Spleen (tissue), 11 donors: ENCODE results near the gene MYH14. TPM values are rescaled to one million over a fixed set of nuclear protein-coding genes. Genes with fewer than 3 reads are reported as not detected.

Source experiments
- DNase-seq: peaks from one replicate; pipeline ENCODE4 v3.0.0-alpha.2; 2020
- H3K27ac ChIP-seq, 8 donors: fragments of 200-600 bp; sonication (generic) in 7 of 8; 1 replicate in 4 of 8; 2 replicates in 4 of 8; pipeline versions ENCODE4 v1.5.0 to v1.8.0; 2016 to 2021; ENCODE audit warnings: inconsistent platforms in 4 of 8, mild to moderate bottlenecking in 4 of 8, moderate library complexity in 1 of 8
- H3K27me3 ChIP-seq, 7 donors: fragments of 200-600 bp; sonication (generic) in 6 of 7; replicated peaks in 1 of 7; 1 replicate in 4 of 7; 2 replicates in 3 of 7; pipeline versions ENCODE4 v1.5.0 to v1.8.0; 2016 to 2021; ENCODE audit warnings: inconsistent platforms in 3 of 7, mild to moderate bottlenecking in 1 of 7
- H3K36me3 ChIP-seq, 6 donors: fragments of 200-600 bp; sonication (generic) in 5 of 6; 1 replicate in 4 of 6; 2 replicates in 2 of 6; pipeline versions ENCODE4 v1.5.0 to v1.8.0; 2016 to 2021; ENCODE audit warnings: inconsistent platforms in 2 of 6
- H3K4me1 ChIP-seq, 6 donors: fragments of 200-600 bp; sonication (generic) in 5 of 6; 1 replicate in 3 of 6; 2 replicates in 3 of 6; pipeline versions ENCODE4 v1.5.0 to v1.8.0; 2016 to 2021; ENCODE audit warnings: inconsistent platforms in 3 of 6
- H3K4me3 ChIP-seq, 8 donors: fragments of 200-600 bp; sonication (generic) in 7 of 8; 1 replicate in 4 of 8; 2 replicates in 4 of 8; pipeline versions ENCODE4 v1.5.0 to v1.8.0; 2016 to 2021; ENCODE audit warnings: inconsistent platforms in 4 of 8, mild to moderate bottlenecking in 4 of 8, moderate library complexity in 2 of 8
- H3K9me3 ChIP-seq, 8 donors: fragments of 200-600 bp; sonication (generic) in 7 of 8; 1 replicate in 4 of 8; 2 replicates in 4 of 8; pipeline versions ENCODE4 v1.5.0 to v1.8.0; 2016 to 2021; ENCODE audit warnings: inconsistent platforms in 4 of 8
- POLR2A ChIP-seq, 3 donors: fragments of 450-650 bp; IDR thresholded peaks; one replicate each; pipeline ENCODE4 v1.5.1; 2017; ENCODE audit warnings: antibody characterized with exemption in 3 of 3, mild to moderate bottlenecking in 1 of 3
- POLR2AphosphoS5 ChIP-seq, 3 donors: sonication (generic); formaldehyde crosslinking; IDR thresholded peaks; one replicate each; pipeline ENCODE4 v1.5.1; 2017; ENCODE audit warnings: antibody characterized with exemption in 3 of 3
- WGBS, 5 donors: extraction: QIAGEN DNeasy Blood & Tissue Kit in 3 of 5; methylation state at CpG; one replicate each; pipeline versions ENCODE4 v1.1.5 to v1.1.7; 2013 to 2018; 5-methylcytosine and 5-hydroxymethylcytosine counted together
- intact Hi-C: fragments of 100-400 bp; cut with DNase I; formaldehyde crosslinking; loops from one replicate; pipeline ENCODE4 v1.15.0; 2023; ENCODE audit warnings: low total_unique reads
- polyA plus RNA-seq, 3 donors: library from polyadenylated mRNA; stranded (reverse); fragments of 200-250 nt; gene quantifications; one replicate each; pipeline ENCODE4 v1.2.1, GENCODE V29; 2013
- total RNA-seq, 7 donors: library from RNA; depleted of rRNA in 3 of 7; stranded (reverse); fragments of >200 nt in 3 of 7; fragmentation: NEBNext Ultra II Directional in 4 of 7; extraction: Animal tissue kit (Norgen Biotek cat#: 25700) in 4 of 7; gene quantifications; one replicate each; pipeline versions ENCODE4 v1.1.0 to v1.2.1, GENCODE V29; 2016 to 2021
- TF ChIP-seq, protein P1 (sequence below), 11 experiments: fragments of 200-600 bp in 7 of 11; fragments of 450-650 bp in 4 of 11; sonication (generic) in 4 of 11; IDR thresholded peaks in 8 of 11; conservative IDR thresholded peaks in 3 of 11; 1 replicate in 7 of 11; 2 replicates in 4 of 11; pipeline versions ENCODE4 v1.4.0 to v1.8.0; 2016 to 2021; ENCODE audit warnings: antibody characterized with exemption in 11 of 11, inconsistent platforms in 4 of 11, mild to moderate bottlenecking in 1 of 11
- donor health status: healthy with polysubstance abuse.
- donor health status: DM: no; HTN: no; CAD: no; lungs with moderate emphysema.
- donor health status: DM: no; HTN: no; CAD: no.
- donor health status: Bipolar disorder and iron deficiency.
- donor health status: healthy.
- donor health status: DM: no; HTN: no; CAD: no.
- donor health status: DM: yes; HTN: yes; CAD: no.

MYH14 gene
- total and polyA plus RNA-seq, 10 donors: 0.04 to 1.5 (median 0.28) TPM; not detected in 1

DNA sequence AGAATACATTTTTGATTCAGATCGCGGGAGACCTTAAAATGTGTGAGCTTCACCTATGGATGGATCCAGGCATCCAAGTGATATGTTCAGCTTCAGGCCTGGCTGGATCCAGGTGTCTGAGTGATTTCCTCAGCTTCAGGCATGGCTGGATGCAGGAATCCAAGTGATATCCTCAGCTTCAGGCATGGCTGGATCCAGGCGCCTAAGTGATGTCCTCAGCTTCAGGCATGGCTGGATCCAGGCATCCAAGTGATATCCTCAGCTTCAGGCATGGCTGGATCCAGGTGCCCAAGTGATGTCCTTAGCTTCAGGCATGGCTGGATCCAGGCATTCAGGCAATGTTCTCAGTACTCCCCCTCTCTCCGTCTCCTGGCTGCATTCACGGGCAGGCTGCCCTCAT, 65.1 kb downstream of the MYH14 start:
- TF ChIP-seq POLR2A (IDR thresholded peaks at IDR 0.05) (no peak), POLR2AphosphoS5 (IDR thresholded peaks at IDR 0.05) (no peak)
- TF ChIP-seq, protein P1, sequence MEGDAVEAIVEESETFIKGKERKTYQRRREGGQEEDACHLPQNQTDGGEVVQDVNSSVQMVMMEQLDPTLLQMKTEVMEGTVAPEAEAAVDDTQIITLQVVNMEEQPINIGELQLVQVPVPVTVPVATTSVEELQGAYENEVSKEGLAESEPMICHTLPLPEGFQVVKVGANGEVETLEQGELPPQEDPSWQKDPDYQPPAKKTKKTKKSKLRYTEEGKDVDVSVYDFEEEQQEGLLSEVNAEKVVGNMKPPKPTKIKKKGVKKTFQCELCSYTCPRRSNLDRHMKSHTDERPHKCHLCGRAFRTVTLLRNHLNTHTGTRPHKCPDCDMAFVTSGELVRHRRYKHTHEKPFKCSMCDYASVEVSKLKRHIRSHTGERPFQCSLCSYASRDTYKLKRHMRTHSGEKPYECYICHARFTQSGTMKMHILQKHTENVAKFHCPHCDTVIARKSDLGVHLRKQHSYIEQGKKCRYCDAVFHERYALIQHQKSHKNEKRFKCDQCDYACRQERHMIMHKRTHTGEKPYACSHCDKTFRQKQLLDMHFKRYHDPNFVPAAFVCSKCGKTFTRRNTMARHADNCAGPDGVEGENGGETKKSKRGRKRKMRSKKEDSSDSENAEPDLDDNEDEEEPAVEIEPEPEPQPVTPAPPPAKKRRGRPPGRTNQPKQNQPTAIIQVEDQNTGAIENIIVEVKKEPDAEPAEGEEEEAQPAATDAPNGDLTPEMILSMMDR (IDR thresholded peaks at IDR 0.05 in 8 of 11, conservative IDR thresholded peaks at IDR 0.05 in 3 of 11): no peak
- DNase-seq: no peak
- intact Hi-C loops: no loop called here
- H3K27me3 ChIP-seq: peaks cover 0 to 57% (median 0%) of the 10 kb centered on the region in 7 donors
- no peaks in the 10 kb centered on the region for H3K9me3 ChIP-seq
- H3K4me1 ChIP-seq: no peaks in the 10 kb centered on the region
- 90 to 95% (median 94%) methylated on average over 5 of the region's 5 CpGs for WGBS, 5 donors
- no peak overlapping the region for H3K4me3 ChIP-seq
- H3K36me3 ChIP-seq: no peaks in the 10 kb centered on the region
- H3K27ac ChIP-seq: no peak overlapping the region

DNA sequence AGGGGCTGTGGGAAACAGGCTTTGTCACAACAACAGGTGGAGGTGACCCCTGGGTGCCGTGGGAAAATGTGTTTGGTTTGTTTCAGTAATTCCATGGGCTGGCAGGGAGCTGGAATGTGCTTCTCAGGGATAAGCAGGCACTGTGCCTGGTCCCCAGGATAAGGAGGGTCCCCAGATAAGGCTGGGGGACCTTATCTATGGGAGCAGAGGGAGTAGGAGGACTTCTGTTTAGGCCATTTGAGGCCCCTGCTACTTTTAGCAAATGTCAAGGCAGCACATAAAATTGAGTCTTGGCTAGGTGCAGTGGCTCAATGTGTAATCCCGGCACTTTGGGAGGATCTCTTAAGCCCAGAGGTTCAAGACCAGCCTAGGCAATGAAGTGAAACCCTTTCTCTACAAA, 66.2 kb downstream of the MYH14 start:
- no peak overlapping the region for H3K27ac ChIP-seq
- DNase-seq: no peak
- H3K36me3 ChIP-seq: no peaks in the 10 kb centered on the region
- no peaks in the 10 kb centered on the region for H3K4me1 ChIP-seq
- no peaks in the 10 kb centered on the region for H3K9me3 ChIP-seq
- WGBS, 5 donors: 67 to 77% (median 73%) methylated on average over 2 of the region's 2 CpGs
- no peak for TF ChIP-seq POLR2A (IDR thresholded peaks at IDR 0.05)
- TF ChIP-seq, protein P1 (IDR thresholded peaks at IDR 0.05 in 8 of 11, conservative IDR thresholded peaks at IDR 0.05 in 3 of 11): no peak
- H3K4me3 ChIP-seq: no peak overlapping the region
- intact Hi-C loops: no loop called here
- H3K27me3 ChIP-seq: peaks cover 0 to 58% (median 0%) of the 10 kb centered on the region in 7 donors

DNA sequence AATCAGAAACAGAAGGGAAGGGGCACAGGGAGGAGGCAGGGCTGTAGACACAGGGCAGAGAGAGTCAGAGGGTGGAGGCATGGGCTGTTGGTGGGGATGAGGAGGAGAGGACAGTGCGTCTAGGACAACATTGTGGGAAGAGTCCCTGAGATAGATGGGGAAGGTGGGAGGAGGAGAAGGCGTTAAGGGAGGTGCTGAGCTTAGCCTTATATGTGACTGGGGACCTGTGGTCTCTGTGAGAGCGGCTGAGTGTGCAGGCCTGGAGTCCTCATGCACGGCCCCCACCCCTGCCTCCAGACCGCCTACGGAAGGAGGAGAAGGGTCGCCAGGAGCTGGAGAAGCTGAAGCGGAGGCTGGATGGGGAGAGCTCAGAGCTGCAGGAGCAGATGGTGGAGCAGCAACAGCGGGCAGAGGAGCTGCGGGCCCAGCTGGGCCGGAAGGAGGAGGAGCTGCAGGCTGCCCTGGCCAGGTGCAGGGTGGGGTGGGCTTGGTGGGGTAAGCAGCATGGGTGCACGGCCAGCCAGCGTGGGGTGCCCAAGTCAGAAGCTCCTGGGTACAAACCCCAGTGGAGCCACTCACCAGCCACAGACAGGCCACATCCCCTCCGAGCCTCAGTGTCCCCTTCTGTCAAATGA, 69.0 kb downstream of the MYH14 start:
- no peak for DNase-seq
- 76 to 88% (median 85%) methylated on average over 14 of the region's 14 CpGs for WGBS, 5 donors
- H3K27me3 ChIP-seq: peaks cover 0 to 73% (median 0%) of the 10 kb centered on the region in 7 donors
- H3K4me1 ChIP-seq: no peaks in the 10 kb centered on the region
- no peak overlapping the region for H3K4me3 ChIP-seq
- no peak for TF ChIP-seq POLR2AphosphoS5 (IDR thresholded peaks at IDR 0.05)
- no peak for TF ChIP-seq POLR2A (IDR thresholded peaks at IDR 0.05)
- TF ChIP-seq, protein P1 (IDR thresholded peaks at IDR 0.05 in 8 of 11, conservative IDR thresholded peaks at IDR 0.05 in 3 of 11): no peak
- intact Hi-C loops: no loop called here
- H3K27ac ChIP-seq: no peak overlapping the region
- no peaks in the 10 kb centered on the region for H3K9me3 ChIP-seq
- H3K36me3 ChIP-seq: no peaks in the 10 kb centered on the region

DNA sequence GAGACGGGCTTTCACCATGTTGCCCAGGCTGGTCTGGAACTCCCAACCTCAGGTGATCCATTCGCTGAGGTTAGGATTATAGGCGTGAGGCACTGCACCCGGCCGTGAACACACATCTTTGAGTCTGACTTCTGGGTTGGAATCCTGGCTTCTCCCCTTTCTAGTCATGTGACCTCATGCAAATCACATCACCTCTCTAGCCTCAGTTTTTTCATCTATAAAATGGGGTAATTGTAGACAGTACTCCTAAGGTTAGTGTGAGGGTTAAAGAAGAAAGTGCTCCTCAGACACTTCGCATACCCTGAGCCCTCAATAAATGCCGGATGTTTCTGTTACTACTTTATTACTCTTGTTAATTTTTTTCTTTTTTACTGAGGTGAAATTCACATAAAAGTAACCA, 70.4 kb downstream of the MYH14 start:
- intact Hi-C loops: no loop called here
- no peaks in the 10 kb centered on the region for H3K36me3 ChIP-seq
- no peak for DNase-seq

More for the DNA sequence above, 70.4 kb downstream of the MYH14 start:
- no peak for TF ChIP-seq POLR2A (IDR thresholded peaks at IDR 0.05)
- TF ChIP-seq POLR2AphosphoS5 (IDR thresholded peaks at IDR 0.05): no peak
- TF ChIP-seq, protein P1 (IDR thresholded peaks at IDR 0.05 in 8 of 11, conservative IDR thresholded peaks at IDR 0.05 in 3 of 11): no peak
- H3K27ac ChIP-seq: no peak overlapping the region
- peaks cover 0 to 62% (median 0%) of the 10 kb centered on the region in 7 donors for H3K27me3 ChIP-seq
- no peaks in the 10 kb centered on the region for H3K9me3 ChIP-seq
- WGBS, 5 donors: 87 to 92% (median 89%) methylated on average over 7 of the region's 7 CpGs
- no peak overlapping the region for H3K4me3 ChIP-seq
- no peaks in the 10 kb centered on the region for H3K4me1 ChIP-seq
